OCI-LY7 (cell line): Measurements from ENCODE around the gene ARRDC3. TPM values are rescaled to one million over a fixed set of nuclear protein-coding genes. Genes with fewer than 3 reads are reported as not detected.
"Not testable (repeated sequence)": the region's sequence is repeated elsewhere in the genome, so short reads cannot be mapped to it uniquely, and the experiment has no call there.

ENCODE experiments used
- BruUV-seq: library from RNA; stranded (reverse); fragments of 400-500 nt; replicated peaks from 2 replicates; lab custom pipeline; 2021; lab: Mats Ljungman, UMichigan
- CTCF ChIA-PET: fragments of 300-600 bp; sonication (Branson Sonifier 250); formaldehyde crosslinking; loops from one replicate; lab custom pipeline; 2022; ENCODE audit warnings: antibody characterized with exemption; ENCODE audit not compliant: unreplicated experiment; lab: Charles Lee
- POLR2A ChIA-PET: fragments of 300-600 bp; sonication (Branson Sonifier 250); formaldehyde crosslinking; loops from one replicate; lab custom pipeline; 2022; ENCODE audit warnings: antibody characterized with exemption; lab: Charles Lee
- DNase-seq: peaks from one replicate; pipeline ENCODE4 v3.0.0-alpha.2; 2015; ENCODE audit warnings: low spot score
- H2AFZ ChIP-seq: fragments of 200-600 bp; sonication (generic), shearing (Covaris generic); 2 replicates; pipeline ENCODE4 v1.6.1; 2014; ENCODE audit warnings: mild to moderate bottlenecking, antibody characterized with exemption, low read length, moderate library complexity
- H3K27ac ChIP-seq: fragments of 200-600 bp; sonication (generic); 2 replicates; pipeline ENCODE4 v1.5.1; 2014; ENCODE audit warnings: mixed run types, low read depth, mild to moderate bottlenecking, moderate library complexity, low read length, inconsistent platforms; ENCODE audit not compliant: poor library complexity, severe bottlenecking
- H3K36me3 ChIP-seq: fragments of 200-600 bp; sonication (generic); 2 replicates; pipeline ENCODE4 v1.6.1; 2014; ENCODE audit warnings: mild to moderate bottlenecking, antibody characterized with exemption, low read length, moderate library complexity, mixed read lengths; ENCODE audit not compliant: insufficient read depth
- H3K4me1 ChIP-seq: fragments of 200-600 bp; sonication (generic); 2 replicates; pipeline ENCODE4 v1.5.1; 2014; ENCODE audit warnings: mild to moderate bottlenecking, low read length; ENCODE audit not compliant: insufficient read depth, poor library complexity, severe bottlenecking
- H3K4me2 ChIP-seq: fragments of 200-600 bp; sonication (generic); 2 replicates; pipeline ENCODE4 v1.6.1; 2014; ENCODE audit warnings: mild to moderate bottlenecking, low read length
- H3K4me3 ChIP-seq: fragments of 200-600 bp; sonication (generic); 2 replicates; pipeline ENCODE4 v1.5.1; 2014; ENCODE audit warnings: mild to moderate bottlenecking, low read depth, low read length; ENCODE audit not compliant: poor library complexity, severe bottlenecking
- H3K79me2 ChIP-seq: fragments of 200-600 bp; sonication (generic); 2 replicates; pipeline ENCODE4 v1.6.1; 2016; ENCODE audit warnings: low read depth, mild to moderate bottlenecking, low read length, moderate library complexity, mixed read lengths; ENCODE audit not compliant: insufficient read depth
- H3K9me2 ChIP-seq: fragments of 200-600 bp; sonication (generic); 2 replicates; pipeline ENCODE4 v1.6.1; 2016; ENCODE audit warnings: mild to moderate bottlenecking, low read length, mixed read lengths; ENCODE audit not compliant: insufficient read depth
- H3K9me3 ChIP-seq: fragments of 200-600 bp; sonication (generic); 2 replicates; pipeline ENCODE4 v1.6.1; 2014; ENCODE audit warnings: mild to moderate bottlenecking, mixed run types, low read length, mixed read lengths
- H4K20me1 ChIP-seq: fragments of 200-600 bp; sonication (generic); 2 replicates; pipeline ENCODE4 v1.6.1; 2014; ENCODE audit warnings: mild to moderate bottlenecking, antibody characterized with exemption, low read length, moderate library complexity, mixed read lengths; ENCODE audit not compliant: insufficient read depth
- EZH2phosphoT487 ChIP-seq: fragments of 200-600 bp; sonication (generic); IDR thresholded peaks from 2 replicates; pipeline ENCODE4 v1.6.1; 2018; ENCODE audit warnings: low read depth, borderline replicate concordance, mild to moderate bottlenecking, mixed run types, antibody characterized with exemption, low read length, moderate library complexity, mixed read lengths
- intact Hi-C: fragments of 100-400 bp; cut with micrococcal nuclease; formaldehyde crosslinking; loops from one replicate; pipeline ENCODE4 v1.10.0; 2022; ENCODE audit not compliant: unreplicated experiment
- total RNA-seq, 2 experiments: library from RNA; depleted of rRNA in 1 of 2; stranded (reverse); fragments of >200 nt in 1 of 2; shearing (Covaris generic) in 1 of 2; gene quantifications; 2 replicates each; pipeline ENCODE4 v1.2.3, GENCODE V29; 2014 to 2022
- TF ChIP-seq, protein P1 (sequence below): fragments of 200-600 bp; sonication (generic); conservative IDR thresholded peaks from 2 replicates; pipeline ENCODE4 v1.5.1; 2014; ENCODE audit warnings: mild to moderate bottlenecking, antibody characterized with exemption, low read length, moderate library complexity, mixed read lengths

The ARRDC3 gene
- total RNA-seq, 2 experiments from 2014 or later = 30.0 to 30.6 TPM

DNA sequence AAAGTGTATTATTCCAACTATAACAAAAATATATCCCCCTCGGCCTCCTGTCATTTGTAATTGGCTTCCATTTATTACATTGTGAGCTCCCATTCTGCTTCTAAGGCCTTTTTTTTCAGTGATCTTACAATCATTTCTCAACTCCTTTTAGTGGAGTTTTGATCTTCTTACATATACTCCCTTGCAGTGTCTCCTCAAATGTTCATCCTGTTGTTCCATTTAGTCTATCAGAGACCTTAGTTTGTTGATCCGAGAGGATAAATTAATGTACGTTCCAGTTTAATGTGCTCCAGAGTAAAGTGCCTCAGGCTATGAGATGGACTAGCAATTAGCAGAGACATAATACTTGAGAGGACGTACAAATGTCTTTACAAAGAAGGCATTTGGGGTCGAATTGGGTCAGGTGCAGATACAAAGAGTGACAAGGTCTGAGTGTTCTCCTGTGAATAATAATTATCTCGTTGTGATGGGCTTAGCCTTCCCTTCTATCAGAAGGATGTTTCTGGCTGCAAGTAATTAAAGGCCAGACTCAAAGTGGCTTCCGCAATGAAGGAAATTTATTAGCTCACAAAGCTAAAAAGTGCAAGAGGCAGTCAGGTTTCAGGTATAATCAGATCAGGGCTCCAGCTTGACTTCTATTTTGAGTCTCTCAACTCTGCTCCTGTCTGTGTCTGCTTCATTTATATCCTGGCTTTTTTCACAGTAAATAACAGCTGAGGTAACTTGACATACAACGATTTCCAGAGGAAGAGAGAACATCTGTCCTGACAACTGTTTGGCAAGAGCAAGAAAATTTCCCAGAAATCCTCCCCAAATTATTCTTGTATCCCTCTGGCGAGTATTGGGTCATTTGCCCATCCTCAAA, 30.1 kb downstream of the ARRDC3 start:
- H3K9me3 ChIP-seq = no peaks in the 10 kb centered on the region
- intact Hi-C loops = no loop called here
- BruUV-seq = no TSS peak
- no peaks in the 10 kb centered on the region for H3K9me2 ChIP-seq
- H3K4me2 ChIP-seq = no peak overlapping the region
- ChIA-PET POLR2A (interaction anchor here (0.8 to 1.4 kb wide), 3 partner anchors 21 to 30 kb away, joined by 4 to 7 read pairs (median 5); partner anchors contain the start of gene ARRDC3), CTCF (interaction anchor here (1.3 kb wide), 1 partner anchor 30 kb away, joined by 4 read pairs; the partner anchor contains the start of gene ARRDC3)
- DNase-seq = no peak
- H4K20me1 ChIP-seq = no peaks in the 10 kb centered on the region
- TF ChIP-seq, protein P1, sequence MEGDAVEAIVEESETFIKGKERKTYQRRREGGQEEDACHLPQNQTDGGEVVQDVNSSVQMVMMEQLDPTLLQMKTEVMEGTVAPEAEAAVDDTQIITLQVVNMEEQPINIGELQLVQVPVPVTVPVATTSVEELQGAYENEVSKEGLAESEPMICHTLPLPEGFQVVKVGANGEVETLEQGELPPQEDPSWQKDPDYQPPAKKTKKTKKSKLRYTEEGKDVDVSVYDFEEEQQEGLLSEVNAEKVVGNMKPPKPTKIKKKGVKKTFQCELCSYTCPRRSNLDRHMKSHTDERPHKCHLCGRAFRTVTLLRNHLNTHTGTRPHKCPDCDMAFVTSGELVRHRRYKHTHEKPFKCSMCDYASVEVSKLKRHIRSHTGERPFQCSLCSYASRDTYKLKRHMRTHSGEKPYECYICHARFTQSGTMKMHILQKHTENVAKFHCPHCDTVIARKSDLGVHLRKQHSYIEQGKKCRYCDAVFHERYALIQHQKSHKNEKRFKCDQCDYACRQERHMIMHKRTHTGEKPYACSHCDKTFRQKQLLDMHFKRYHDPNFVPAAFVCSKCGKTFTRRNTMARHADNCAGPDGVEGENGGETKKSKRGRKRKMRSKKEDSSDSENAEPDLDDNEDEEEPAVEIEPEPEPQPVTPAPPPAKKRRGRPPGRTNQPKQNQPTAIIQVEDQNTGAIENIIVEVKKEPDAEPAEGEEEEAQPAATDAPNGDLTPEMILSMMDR = no peak
- TF ChIP-seq EZH2phosphoT487 = no peak
- H3K36me3 ChIP-seq = no peaks in the 10 kb centered on the region; the same call in 1 of the 2 replicates
- H3K79me2 ChIP-seq = no peaks in the 10 kb centered on the region
- no peak overlapping the region for H3K4me3 ChIP-seq
- H3K4me1 ChIP-seq = peaks cover 31% of the 10 kb centered on the region
- peak overlapping the region; percentile 5; the same call in 1 of the 2 replicates for H2AFZ ChIP-seq
- H3K27ac ChIP-seq = no peak overlapping the region

DNA sequence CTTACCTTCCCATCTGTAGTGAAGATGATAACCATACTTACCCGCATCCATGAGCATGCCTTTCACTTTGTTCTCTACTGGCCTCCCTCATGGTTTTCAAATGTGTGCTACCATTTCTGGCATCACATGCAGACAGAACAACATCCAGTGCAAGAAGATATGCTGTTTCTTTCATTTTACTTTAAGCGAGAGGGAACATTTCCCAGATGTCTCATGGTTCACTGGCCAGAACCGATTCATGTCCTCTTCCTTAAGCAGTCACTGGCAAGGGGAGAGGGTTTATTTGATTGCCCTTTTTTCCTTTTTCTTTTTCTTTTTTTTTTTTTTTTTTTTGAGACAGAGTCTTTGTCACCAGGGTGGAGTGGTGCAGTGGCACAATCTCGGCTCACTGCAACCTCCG, 37.7 kb downstream of the ARRDC3 start:
- Histone ChIP-seq H3K36me3 (no peaks in the 10 kb centered on the region), H3K4me1 (no peaks in the 10 kb centered on the region), H2AFZ (no peak overlapping the region), H3K4me2 (no peak overlapping the region), H3K79me2 (no peaks in the 10 kb centered on the region), H3K9me2 (no peaks in the 10 kb centered on the region), H3K4me3 (no peak overlapping the region), H4K20me1 (no peaks in the 10 kb centered on the region), H3K9me3 (no peaks in the 10 kb centered on the region), H3K27ac (no peak overlapping the region)
- POLR2A ChIA-PET = no interaction called here
- no TSS peak for BruUV-seq
- TF ChIP-seq EZH2phosphoT487 = no peak
- no peak for DNase-seq
- intact Hi-C loops = no loop called here
- CTCF ChIA-PET = no interaction called here

DNA sequence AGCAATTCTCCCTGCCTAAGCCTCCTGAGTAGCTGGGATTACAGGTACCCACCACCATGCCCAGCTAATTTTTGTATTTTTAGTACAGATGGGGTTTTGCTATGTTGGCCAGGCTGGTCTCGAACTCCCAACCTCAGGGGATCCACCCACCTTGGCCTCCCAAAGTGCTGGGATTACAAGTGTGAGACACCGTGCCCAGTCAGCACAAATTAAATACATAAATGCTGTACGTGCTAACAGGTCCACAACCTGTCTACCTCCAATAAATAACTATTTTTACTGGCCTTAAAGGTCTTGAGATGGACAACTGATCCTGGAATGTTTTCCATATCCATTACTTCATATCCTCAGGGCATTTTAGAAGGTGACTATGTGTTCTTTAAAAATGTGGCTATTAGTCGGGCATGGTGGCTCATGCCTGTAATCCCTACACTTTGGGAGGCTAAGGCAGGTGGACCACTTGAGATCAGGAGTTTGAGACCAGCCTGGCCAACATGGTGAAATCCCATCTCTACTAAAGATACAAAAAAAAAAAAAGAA, 38.4 kb downstream of the ARRDC3 start:
- CTCF ChIA-PET, BruUV-seq, intact Hi-C loops, H3K4me2 ChIP-seq, H3K4me3 ChIP-seq, H2AFZ ChIP-seq, DNase-seq, H3K36me3 ChIP-seq, H3K9me3 ChIP-seq, H4K20me1 ChIP-seq, H3K79me2 ChIP-seq, H3K9me2 ChIP-seq, H3K4me1 ChIP-seq, H3K27ac ChIP-seq: not testable (repeated sequence)
- POLR2A ChIA-PET = interaction anchor here (1.0 kb wide), 1 partner anchor 115 kb away, joined by 3 read pairs; no protein-coding TSS in a partner anchor
